H1 (cell line): ENCODE results near the gene BLOC1S1. TPM values are rescaled to one million over a fixed set of nuclear protein-coding genes. Genes with fewer than 3 reads are reported as not detected.

Source experiments
- CEBPB ChIP-seq: IDR thresholded peaks from 2 replicates; pipeline ENCODE4 v1.6.1; 2012; ENCODE audit warnings: low read depth, low read length
- CTCF ChIP-seq, 3 experiments: IDR thresholded peaks; 1 replicate in 2 of 3; 2 replicates in 1 of 3; pipeline versions ENCODE4 v1.5.1 to v1.6.1; 2011; ENCODE audit warnings: low read length in 3 of 3, mild to moderate bottlenecking in 3 of 3, inconsistent platforms in 2 of 3, low read depth in 1 of 3, moderate library complexity in 1 of 3; ENCODE audit not compliant: insufficient read depth in 1 of 3; ENCODE audit errors: control extremely low read depth in 1 of 3
- EP300 ChIP-seq, 2 experiments: IDR thresholded peaks; 1 replicate in 1 of 2; 2 replicates in 1 of 2; pipeline ENCODE4 v1.6.1; 2011 to 2012; ENCODE audit warnings: low read depth in 2 of 2, low read length in 2 of 2, mild to moderate bottlenecking in 2 of 2, borderline replicate concordance in 1 of 2, inconsistent platforms in 1 of 2, moderate library complexity in 1 of 2
- GABPA ChIP-seq: IDR thresholded peaks from 2 replicates; pipeline ENCODE4 v1.6.1; 2011; ENCODE audit warnings: mild to moderate bottlenecking, low read length, moderate library complexity, borderline replicate concordance; ENCODE audit not compliant: insufficient read depth
- HDAC2 ChIP-seq, 2 experiments: fragments of 300-600 bp in 1 of 2; sonication (generic) in 1 of 2; IDR thresholded peaks; 2 replicates each; pipeline ENCODE4 v1.6.1; 2011 to 2012; ENCODE audit warnings: low read depth in 2 of 2, low read length in 2 of 2, mild to moderate bottlenecking in 2 of 2, moderate library complexity in 2 of 2, borderline replicate concordance in 1 of 2, inconsistent platforms in 1 of 2
- NRF1 ChIP-seq: IDR thresholded peaks from 2 replicates; pipeline ENCODE4 v1.6.1; 2011; ENCODE audit warnings: mild to moderate bottlenecking, low read depth, low read length, improper control_type of control experiment
- SIN3A ChIP-seq, 2 experiments: IDR thresholded peaks in 1 of 2; conservative IDR thresholded peaks in 1 of 2; 2 replicates each; pipeline ENCODE4 v1.6.1; 2011 to 2012; ENCODE audit warnings: low read length in 2 of 2, improper control_type of control experiment in 1 of 2, low read depth in 1 of 2, mild to moderate bottlenecking in 1 of 2
- SIRT6 ChIP-seq: IDR thresholded peaks from one replicate; pipeline ENCODE4 v1.7.1; 2012; ENCODE audit warnings: low read length, inconsistent platforms
- SIX5 ChIP-seq: IDR thresholded peaks from 2 replicates; pipeline ENCODE4 v1.6.1; 2011; ENCODE audit warnings: mild to moderate bottlenecking, low read depth, low read length
- SP1 ChIP-seq: IDR thresholded peaks from 2 replicates; pipeline ENCODE4 v1.6.1; 2011; ENCODE audit warnings: low read depth, low read length
- polyA plus RNA-seq, 7 experiments: library from polyadenylated mRNA; depleted of rRNA in 3 of 7; stranded (reverse) in 5 of 7; unstranded in 2 of 7; fragments of >200 nt in 5 of 7; fragments of 200-250 nt in 2 of 7; gene quantifications; 1 replicate in 5 of 7; 2 replicates in 1 of 7; 4 replicates in 1 of 7; pipeline versions ENCODE4 v1.2.1 to v1.2.3, GENCODE V29; 2011 to 2013; ENCODE audit warnings: missing spikeins in 2 of 7, mixed read lengths in 2 of 7
- total RNA-seq: library from RNA; stranded (reverse); fragmentation: NEBNext Ultra II Directional; extraction: Animal tissue kit (Norgen Biotek cat#: 25700); gene quantifications from 2 replicates; pipeline ENCODE4 v1.2.1, GENCODE V29; 2021

The BLOC1S1 gene
- total and polyA plus RNA-seq, 2 of the 8 experiments (the other 6 are each of a cell fraction or from before 2014, with no cell fraction given) = 91.1 to 185 TPM

- TF ChIP-seq CTCF (IDR thresholded peaks at IDR 0.05; ENCODE audit: control extremely low read depth in 1 of 3, insufficient read depth in 1 of 3, low read depth in 1 of 3, low read length in 3 of 3) = no peak
- TF ChIP-seq SIX5 = no peak
- no peak for TF ChIP-seq SP1
- TF ChIP-seq EP300 (IDR thresholded peaks at IDR 0.05; ENCODE audit: borderline replicate concordance in 1 of 2, low read depth in 2 of 2, low read length in 2 of 2) = no peak
- no peak for TF ChIP-seq SIRT6
- no peak for TF ChIP-seq NRF1
- TF ChIP-seq HDAC2 (IDR thresholded peaks at IDR 0.05; ENCODE audit: borderline replicate concordance in 1 of 2, low read depth in 2 of 2, low read length in 2 of 2) = no peak
- TF ChIP-seq CEBPB = no peak
- TF ChIP-seq GABPA = no peak
- no peak for TF ChIP-seq SIN3A (conservative IDR thresholded peaks at IDR 0.05 in 1 of 2, IDR thresholded peaks at IDR 0.05 in 1 of 2; ENCODE audit: low read depth in 1 of 2, low read length in 2 of 2)
These were observed 31.0 kb upstream of the BLOC1S1 start (continued) for GRCh38 chr12:55684761-55685370.
